Sigmoid colon (tissue), 7 donors: ENCODE measurements around the gene MZT2A. TPM values are rescaled to one million over a fixed set of nuclear protein-coding genes. Genes with fewer than 3 reads are reported as not detected.
"Not testable (repeated sequence)": the region's sequence is repeated elsewhere in the genome, so short reads cannot be mapped to it uniquely, and the experiment has no call there.

Source experiments
- DNase-seq: peaks from one replicate; pipeline ENCODE4 v3.0.0-alpha.2; 2019
- H3K27ac ChIP-seq, 4 donors: fragments of 200-600 bp; sonication (generic); one replicate each; pipeline ENCODE4 v1.5.1; 2016 to 2019; ENCODE audit warnings: mild to moderate bottlenecking in 1 of 4
- H3K27me3 ChIP-seq, 3 donors: fragments of 200-600 bp; sonication (generic); one replicate each; pipeline ENCODE4 v1.5.1; 2019; ENCODE audit warnings: mild to moderate bottlenecking in 1 of 3
- H3K36me3 ChIP-seq, 4 donors: fragments of 200-600 bp; sonication (generic); one replicate each; pipeline ENCODE4 v1.5.1; 2016 to 2019
- H3K4me1 ChIP-seq, 4 donors: fragments of 200-600 bp; sonication (generic); one replicate each; pipeline ENCODE4 v1.5.1; 2017 to 2019
- H3K4me3 ChIP-seq, 4 donors: fragments of 200-600 bp; sonication (generic); one replicate each; pipeline ENCODE4 v1.5.1; 2017 to 2019; ENCODE audit warnings: mild to moderate bottlenecking in 2 of 4, moderate library complexity in 1 of 4
- H3K9me3 ChIP-seq, 4 donors: fragments of 200-600 bp in 3 of 4; sonication (generic) in 3 of 4; one replicate each; pipeline versions ENCODE4 v1.5.1 to v1.6.1; 2013 to 2019
- CTCF ChIP-seq, 4 experiments: fragments of 450-650 bp in 3 of 4; fragments of 200-600 bp in 1 of 4; IDR thresholded peaks; one replicate each; pipeline ENCODE4 v1.5.1; 2016 to 2019; ENCODE audit warnings: antibody characterized with exemption in 4 of 4, mild to moderate bottlenecking in 3 of 4, moderate library complexity in 2 of 4
- EP300 ChIP-seq, 4 donors: sonication (generic); formaldehyde crosslinking; IDR thresholded peaks; one replicate each; pipeline ENCODE4 v1.6.1; 2017; ENCODE audit warnings: antibody characterized with exemption in 4 of 4
- POLR2A ChIP-seq, 2 donors: fragments of 450-650 bp; IDR thresholded peaks; one replicate each; pipeline ENCODE4 v1.6.1; 2016; ENCODE audit warnings: antibody characterized with exemption in 2 of 2, mild to moderate bottlenecking in 2 of 2, moderate library complexity in 2 of 2
- POLR2AphosphoS5 ChIP-seq, 4 donors: sonication (generic); formaldehyde crosslinking; IDR thresholded peaks; one replicate each; pipeline ENCODE4 v1.6.1; 2017; ENCODE audit warnings: antibody characterized with exemption in 4 of 4
- WGBS, 2 donors: extraction: QIAGEN DNeasy Blood & Tissue Kit; methylation state at CpG; one replicate each; pipeline ENCODE4 v1.1.7; 2013; 5-methylcytosine and 5-hydroxymethylcytosine counted together
- intact Hi-C: fragments of 100-400 bp; cut with DNase I; formaldehyde crosslinking; loops from one replicate; pipeline ENCODE4 v1.15.1; 2023
- polyA plus RNA-seq, 3 donors: library from polyadenylated mRNA; stranded (reverse); fragments of 200-250 nt; gene quantifications; one replicate each; pipeline ENCODE4 v1.2.3, GENCODE V29; 2013
- total RNA-seq, 4 donors: library from RNA; depleted of rRNA; stranded (reverse); fragments of >200 nt; gene quantifications; one replicate each; pipeline ENCODE4 v1.1.0, GENCODE V29; 2016
- donor health status: healthy with polysubstance abuse.
- donor health status: Bipolar disorder and iron deficiency.
- donor health status: healthy.

Gene MZT2A
- total and polyA plus RNA-seq, 7 donors = 69.7 to 166 (median 79.4) TPM

- Histone ChIP-seq H3K36me3 (no peaks in the 10 kb centered on the region), H3K27ac (no peak within 1 kb of the TSS), H3K9me3 (no peaks in the 10 kb centered on the region), H3K4me1 (no peaks in the 10 kb centered on the region), H3K27me3 (no peaks in the 10 kb centered on the region), H3K4me3 (no peak within 1 kb of the TSS)
- 94 to 96% methylated on average over 27 of the region's 27 CpGs for WGBS, 2 donors
- intact Hi-C loops = no loop called here
- TF ChIP-seq POLR2A (IDR thresholded peaks at IDR 0.05) = no peak
- TF ChIP-seq CTCF (IDR thresholded peaks at IDR 0.05) = no peak
- TF ChIP-seq EP300 (IDR thresholded peaks at IDR 0.05) = no peak
- TF ChIP-seq POLR2AphosphoS5 (IDR thresholded peaks at IDR 0.05) = no peak
- DNase-seq = no peak
Measured at GRCh38 chr2:131475831-131476230, 16.4 kb downstream of the MZT2A start, which contains the start of gene TUBA3D. TUBA3D (plus strand) TSS chr2:131476119; CDS start chr2:131476200, 81 bp downstream.

GRCh38 chr2:131473266-131473665, 18.9 kb downstream of the MZT2A start:
- intact Hi-C loops, H3K4me3 ChIP-seq, H3K36me3 ChIP-seq, H3K27ac ChIP-seq, H3K27me3 ChIP-seq, DNase-seq, H3K4me1 ChIP-seq, H3K9me3 ChIP-seq: not testable (repeated sequence)
- 95 to 98% methylated on average over 2 of the region's 2 CpGs for WGBS, 2 donors

- DNase-seq, H3K27ac ChIP-seq, H3K4me3 ChIP-seq, H3K4me1 ChIP-seq, H3K27me3 ChIP-seq, H3K36me3 ChIP-seq, H3K9me3 ChIP-seq, intact Hi-C loops: not testable (repeated sequence)
- 82 to 86% methylated on average over 5 of the region's 8 CpGs for WGBS, 2 donors
Measured at GRCh38 chr2:131471624-131472023, 20.6 kb downstream of the MZT2A start.

- 94 to 96% methylated on average over 3 of the region's 3 CpGs for WGBS, 2 donors
- H3K27ac ChIP-seq, H3K36me3 ChIP-seq, H3K4me3 ChIP-seq, H3K27me3 ChIP-seq, DNase-seq, H3K4me1 ChIP-seq, H3K9me3 ChIP-seq, intact Hi-C loops: not testable (repeated sequence)
Measured at GRCh38 chr2:131470944-131471343, 21.3 kb downstream of the MZT2A start.

- H3K9me3 ChIP-seq, H3K4me3 ChIP-seq, H3K27me3 ChIP-seq, intact Hi-C loops, H3K4me1 ChIP-seq, H3K36me3 ChIP-seq, DNase-seq, H3K27ac ChIP-seq: not testable (repeated sequence)
- WGBS, 2 donors = 92 to 93% methylated on average over 10 of the region's 10 CpGs
Measured at GRCh38 chr2:131467722-131468121, 24.5 kb downstream of the MZT2A start.

- DNase-seq, intact Hi-C loops, H3K4me3 ChIP-seq, H3K27me3 ChIP-seq, H3K36me3 ChIP-seq, H3K9me3 ChIP-seq, H3K4me1 ChIP-seq, H3K27ac ChIP-seq: not testable (repeated sequence)
- 53 to 67% methylated on average over 1 to 2 of the region's 2 CpGs for WGBS, 2 donors
Measured at GRCh38 chr2:131454914-131455313, 37.3 kb downstream of the MZT2A start.

- DNase-seq, H3K9me3 ChIP-seq, H3K36me3 ChIP-seq, H3K4me1 ChIP-seq, H3K4me3 ChIP-seq, H3K27ac ChIP-seq, intact Hi-C loops, H3K27me3 ChIP-seq: not testable (repeated sequence)
- WGBS, 2 donors = 57 to 74% methylated on average over 7 to 10 of the region's 10 CpGs
Measured at GRCh38 chr2:131451265-131451949, 40.8 kb downstream of the MZT2A start.

- H3K36me3 ChIP-seq, DNase-seq, H3K27ac ChIP-seq, H3K27me3 ChIP-seq, H3K4me1 ChIP-seq, H3K4me3 ChIP-seq, intact Hi-C loops, H3K9me3 ChIP-seq: not testable (repeated sequence)
- 56 to 64% methylated on average over 4 to 9 of the region's 9 CpGs for WGBS, 2 donors
Measured at GRCh38 chr2:131447981-131448380, 44.2 kb downstream of the MZT2A start.
